NK-92 (cell line): ENCODE results near the gene ZNF35.

ENCODE experiments used
- DNase-seq: peaks from one replicate; lab custom pipeline; 2025; ENCODE audit not compliant: unreplicated experiment; lab: John Stamatoyannopoulos, UW

Gene ZNF35

DNA sequence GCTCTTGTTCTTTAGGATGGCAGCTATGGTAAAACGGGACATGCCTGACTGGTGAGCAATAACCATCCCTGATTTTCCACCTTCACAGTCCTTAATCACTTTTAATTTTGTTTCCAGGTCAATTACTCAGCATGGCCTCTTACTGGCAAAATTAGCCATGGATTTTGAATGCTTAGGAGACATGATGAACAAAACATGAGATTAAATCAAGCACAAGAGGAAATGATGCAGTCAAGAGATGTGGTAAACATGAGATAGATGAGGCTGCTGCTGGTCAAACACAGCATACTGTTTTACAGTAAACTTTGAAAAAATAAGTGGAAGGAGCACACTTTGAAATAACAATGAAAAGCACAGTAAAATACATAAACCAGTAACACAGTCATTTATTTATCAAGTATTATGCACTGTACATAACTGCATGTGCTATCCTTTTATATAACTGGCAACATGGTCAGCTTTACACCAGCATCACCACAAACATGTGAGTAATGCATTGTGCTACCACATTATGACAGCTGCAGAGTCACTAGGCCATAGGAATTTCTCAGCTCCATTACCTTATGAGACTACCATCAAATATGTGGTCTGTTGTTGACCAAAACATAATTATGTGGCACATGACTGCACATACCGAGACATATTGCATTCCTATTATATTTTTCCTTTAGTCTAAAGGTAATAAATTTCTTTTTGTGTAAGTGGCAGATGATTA, 33.8 kb downstream of the ZNF35 start:
- DNase-seq: no peak

DNA sequence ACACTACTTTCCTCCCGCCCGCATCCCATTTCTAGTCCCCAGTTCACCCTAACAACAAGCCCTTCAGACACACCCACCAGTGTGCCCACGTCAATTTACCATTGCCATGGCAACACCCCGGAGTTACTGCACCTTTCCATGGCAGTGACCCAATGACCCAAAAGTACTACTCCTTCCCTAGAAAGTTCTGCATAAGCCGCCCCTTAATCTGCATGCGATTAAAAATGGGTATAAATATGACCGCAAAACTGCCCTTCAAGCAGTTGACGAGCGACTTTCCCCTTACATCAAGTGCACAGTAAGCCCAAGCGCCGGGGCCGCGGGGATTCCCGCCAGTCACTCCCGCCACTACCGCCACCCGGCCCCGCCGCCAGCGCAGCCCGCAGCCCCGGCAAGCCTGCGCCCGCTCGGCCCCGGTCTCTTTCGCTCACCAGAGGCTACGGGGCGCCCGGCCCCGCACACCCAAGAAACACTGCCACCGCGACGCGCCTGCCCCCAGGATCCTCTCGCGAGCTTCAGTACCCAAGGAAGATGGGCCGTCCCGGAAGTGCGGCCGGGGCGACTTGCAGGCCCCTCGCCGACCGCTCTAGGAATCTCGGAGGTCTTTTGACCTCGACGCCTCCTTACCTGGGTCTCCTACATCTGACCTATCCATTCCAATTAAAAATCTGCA, 36.7 kb downstream of the ZNF35 start:
- DNase-seq: no peak

DNA sequence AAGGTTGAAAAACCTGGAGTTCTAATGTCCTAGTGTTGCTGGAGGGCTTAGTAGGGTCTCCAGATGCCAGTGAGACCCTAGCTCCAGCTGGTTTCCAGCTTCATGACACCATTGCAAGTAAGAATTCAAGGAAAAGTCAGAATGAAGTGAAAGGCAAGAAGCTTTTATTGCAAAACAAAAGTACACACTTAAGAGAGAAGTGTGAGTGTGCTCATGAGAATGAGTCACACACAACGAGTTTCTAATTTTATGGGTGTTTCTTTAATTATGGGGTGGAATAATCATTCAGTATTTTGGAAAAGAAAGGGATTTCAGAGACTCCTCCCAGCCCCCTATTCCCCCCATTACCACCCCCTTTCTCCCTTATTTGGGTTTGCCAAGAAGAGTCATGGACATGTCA, 39.4 kb downstream of the ZNF35 start:
- DNase-seq: no peak
